HL-60 (cell line): ENCODE results near the gene PKN2.
"Not testable (repeated sequence)": the region's sequence is repeated elsewhere in the genome, so short reads cannot be mapped to it uniquely, and the experiment has no call there.

Source experiments
- DNase-seq, 2 experiments: peaks; one replicate each; pipeline ENCODE4 v3.0.0-alpha.2; 2010 to 2020; ENCODE audit warnings: low read depth in 1 of 2, low spot score in 1 of 2
- H3K27ac ChIP-seq: fragments of 250-450 bp; sonication (Bioruptor Pico); replicated peaks from 2 replicates; pipeline ENCODE4 v1.5.1; 2020; ENCODE audit warnings: mild to moderate bottlenecking, moderate library complexity
- H3K27me3 ChIP-seq: fragments of 250-450 bp; sonication (Bioruptor Pico); 2 replicates; pipeline ENCODE4 v1.5.1; 2021; ENCODE audit warnings: mild to moderate bottlenecking, moderate library complexity; ENCODE audit not compliant: insufficient read depth, poor library complexity, severe bottlenecking
- H3K4me3 ChIP-seq: replicated peaks from 2 replicates; pipeline ENCODE4 v1.5.1; 2011; ENCODE audit warnings: mild to moderate bottlenecking, control low read depth, low read length; ENCODE audit not compliant: insufficient read depth
- GABPA ChIP-seq: IDR thresholded peaks from 2 replicates; pipeline ENCODE4 v1.6.1; 2012; ENCODE audit warnings: low read depth
- POLR2AphosphoS5 ChIP-seq: IDR thresholded peaks from 2 replicates; pipeline ENCODE4 v1.6.1; 2012; ENCODE audit warnings: low read depth
- REST ChIP-seq: IDR thresholded peaks from 2 replicates; pipeline ENCODE4 v1.6.1; 2012; ENCODE audit warnings: low read depth; ENCODE audit not compliant: insufficient replicate concordance
- SPI1 ChIP-seq: IDR thresholded peaks from 2 replicates; pipeline ENCODE4 v1.6.1; 2012; ENCODE audit warnings: low read depth, mild to moderate bottlenecking, borderline replicate concordance
- TF ChIP-seq, protein P1 (sequence below): IDR thresholded peaks from one replicate; pipeline ENCODE4 v1.5.1; 2011; ENCODE audit warnings: low read length, control low read depth, inconsistent platforms; ENCODE audit not compliant: insufficient read depth

The PKN2 gene

GRCh38 chr1:88851303-88852063, 167.4 kb downstream of the PKN2 start:
- no peak overlapping the region for H3K27ac ChIP-seq
- no peak for DNase-seq
- H3K4me3 ChIP-seq, result no peak overlapping the region
- TF ChIP-seq, protein P1, sequence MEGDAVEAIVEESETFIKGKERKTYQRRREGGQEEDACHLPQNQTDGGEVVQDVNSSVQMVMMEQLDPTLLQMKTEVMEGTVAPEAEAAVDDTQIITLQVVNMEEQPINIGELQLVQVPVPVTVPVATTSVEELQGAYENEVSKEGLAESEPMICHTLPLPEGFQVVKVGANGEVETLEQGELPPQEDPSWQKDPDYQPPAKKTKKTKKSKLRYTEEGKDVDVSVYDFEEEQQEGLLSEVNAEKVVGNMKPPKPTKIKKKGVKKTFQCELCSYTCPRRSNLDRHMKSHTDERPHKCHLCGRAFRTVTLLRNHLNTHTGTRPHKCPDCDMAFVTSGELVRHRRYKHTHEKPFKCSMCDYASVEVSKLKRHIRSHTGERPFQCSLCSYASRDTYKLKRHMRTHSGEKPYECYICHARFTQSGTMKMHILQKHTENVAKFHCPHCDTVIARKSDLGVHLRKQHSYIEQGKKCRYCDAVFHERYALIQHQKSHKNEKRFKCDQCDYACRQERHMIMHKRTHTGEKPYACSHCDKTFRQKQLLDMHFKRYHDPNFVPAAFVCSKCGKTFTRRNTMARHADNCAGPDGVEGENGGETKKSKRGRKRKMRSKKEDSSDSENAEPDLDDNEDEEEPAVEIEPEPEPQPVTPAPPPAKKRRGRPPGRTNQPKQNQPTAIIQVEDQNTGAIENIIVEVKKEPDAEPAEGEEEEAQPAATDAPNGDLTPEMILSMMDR, result no peak
- TF ChIP-seq GABPA (no peak), REST (no peak), POLR2AphosphoS5 (no peak), SPI1 (no peak)
- H3K27me3 ChIP-seq, result no peaks in the 10 kb centered on the region

DNA sequence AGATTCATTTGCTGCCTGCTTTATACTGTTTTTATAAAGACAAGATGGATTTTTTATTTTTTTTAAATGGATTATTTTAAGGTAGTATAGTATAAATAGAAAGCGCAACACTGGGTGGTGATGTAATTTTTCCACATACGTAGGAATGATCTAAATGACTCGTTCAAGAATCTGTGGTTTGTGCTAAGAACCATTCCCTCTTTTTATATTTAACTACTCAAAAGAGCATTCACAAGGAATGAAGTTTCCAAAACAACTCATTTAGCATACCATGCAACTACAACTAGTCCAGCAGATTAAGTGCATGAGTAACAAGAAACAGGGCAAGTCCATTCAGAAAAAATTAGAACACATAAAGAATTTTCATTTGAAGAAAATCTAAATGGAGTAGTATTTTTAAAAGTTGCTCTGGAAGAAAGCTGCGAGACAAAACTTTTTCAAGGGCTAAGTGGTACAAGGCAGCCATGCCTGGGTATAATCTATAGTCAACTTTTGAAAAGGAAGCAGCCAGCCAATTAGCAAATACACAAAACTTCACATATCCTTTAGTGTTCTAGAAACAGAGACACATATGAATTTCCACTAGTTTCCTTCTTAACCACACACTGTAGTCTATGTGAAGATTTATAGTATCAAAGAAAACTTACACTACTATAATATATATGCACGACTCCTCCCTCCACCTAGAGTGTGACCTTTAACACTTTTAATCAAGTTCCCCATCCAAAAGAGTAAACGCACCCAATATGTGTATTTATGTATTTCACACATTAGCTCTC, 183.9 kb downstream of the PKN2 start:
- no peak for TF ChIP-seq POLR2AphosphoS5
- TF ChIP-seq GABPA, result no peak
- no peak for TF ChIP-seq REST
- TF ChIP-seq SPI1, result no peak
- TF ChIP-seq, protein P1, result no peak
- DNase-seq, result no peak
- Histone ChIP-seq H3K4me3 (no peak overlapping the region), H3K27ac (no peak overlapping the region), H3K27me3 (no peaks in the 10 kb centered on the region)

DNA sequence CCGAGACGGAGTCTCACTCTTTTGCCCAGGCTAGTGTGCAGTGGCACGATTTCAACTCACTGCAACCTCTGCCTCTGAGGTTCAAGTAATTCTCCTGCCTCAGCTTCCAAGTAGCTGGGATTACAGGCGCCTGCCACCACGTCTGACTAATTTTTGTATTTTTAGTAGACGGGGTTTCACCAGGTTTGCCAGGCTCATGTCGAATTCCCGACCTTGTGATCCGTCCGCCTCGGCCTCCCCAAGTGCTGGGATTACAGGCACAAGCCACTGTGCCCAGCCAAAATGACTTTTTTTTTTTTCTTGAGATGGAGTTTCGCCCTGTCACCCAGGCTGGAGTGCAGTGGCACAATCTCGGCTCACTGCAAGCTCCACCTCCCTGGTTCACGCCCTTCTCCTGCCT, 185.6 kb downstream of the PKN2 start:
- not testable (repeated sequence) for H3K4me3 ChIP-seq, H3K27ac ChIP-seq, DNase-seq, H3K27me3 ChIP-seq

- Histone ChIP-seq H3K4me3 (no peak overlapping the region), H3K27me3 (no peaks in the 10 kb centered on the region), H3K27ac (peak overlapping the region; percentile 38)
- DNase-seq, result peak in 1 of 2 experiments; percentile 70
- TF ChIP-seq POLR2AphosphoS5 (no peak), SPI1 (peak; percentile 60; the same call in 1 of the 2 replicates)
- TF ChIP-seq, protein P1, result no peak
Measured at GRCh38 chr1:88873737-88874349, 189.8 kb downstream of the PKN2 start.
